H1 (cell line): Measurements from ENCODE around the gene SMARCA5.

ENCODE experiments used
- CEBPB ChIP-seq: IDR thresholded peaks from 2 replicates; pipeline ENCODE4 v1.6.1; 2012; ENCODE audit warnings: low read depth, low read length
- CREB1 ChIP-seq: IDR thresholded peaks from 2 replicates; pipeline ENCODE4 v1.6.1; 2012; ENCODE audit warnings: inconsistent platforms
- POU5F1 ChIP-seq: IDR thresholded peaks from 2 replicates; pipeline ENCODE4 v1.6.1; 2011; ENCODE audit warnings: low read depth, mild to moderate bottlenecking, low read length, moderate library complexity
- SRF ChIP-seq: IDR thresholded peaks from 2 replicates; pipeline ENCODE4 v1.6.1; 2011; ENCODE audit warnings: mild to moderate bottlenecking, low read depth, low read length, moderate library complexity
- TF ChIP-seq, protein P1 (sequence below), 3 experiments: IDR thresholded peaks; 1 replicate in 2 of 3; 2 replicates in 1 of 3; pipeline versions ENCODE4 v1.5.1 to v1.6.1; 2011; ENCODE audit warnings: low read length in 3 of 3, mild to moderate bottlenecking in 3 of 3, inconsistent platforms in 2 of 3, low read depth in 1 of 3, moderate library complexity in 1 of 3; ENCODE audit not compliant: insufficient read depth in 1 of 3; ENCODE audit errors: control extremely low read depth in 1 of 3
- TF ChIP-seq, protein P2 (sequence below): IDR thresholded peaks from 2 replicates; pipeline ENCODE4 v1.6.1; 2012; ENCODE audit warnings: low read length, inconsistent platforms

DNA sequence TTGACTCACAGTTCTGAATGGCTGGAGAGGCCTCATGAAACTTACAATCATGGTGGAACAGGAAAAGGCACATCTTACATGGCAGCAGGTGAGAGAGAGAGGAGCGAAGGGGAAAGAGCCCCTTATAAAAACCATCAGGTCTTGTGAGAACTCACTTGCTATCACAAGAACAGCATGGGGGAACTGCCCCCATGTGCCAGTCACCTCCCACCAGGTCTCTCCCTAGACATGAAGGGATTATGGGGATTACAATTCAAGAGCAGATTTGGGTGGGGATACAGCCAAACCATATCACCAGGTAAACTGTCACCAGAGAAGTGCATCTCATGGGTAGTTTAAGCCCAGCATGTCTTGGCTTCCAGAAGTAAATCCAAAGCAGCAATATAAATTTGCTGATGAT, 7.5 kb upstream of the SMARCA5 start:
- TF ChIP-seq, protein P1, sequence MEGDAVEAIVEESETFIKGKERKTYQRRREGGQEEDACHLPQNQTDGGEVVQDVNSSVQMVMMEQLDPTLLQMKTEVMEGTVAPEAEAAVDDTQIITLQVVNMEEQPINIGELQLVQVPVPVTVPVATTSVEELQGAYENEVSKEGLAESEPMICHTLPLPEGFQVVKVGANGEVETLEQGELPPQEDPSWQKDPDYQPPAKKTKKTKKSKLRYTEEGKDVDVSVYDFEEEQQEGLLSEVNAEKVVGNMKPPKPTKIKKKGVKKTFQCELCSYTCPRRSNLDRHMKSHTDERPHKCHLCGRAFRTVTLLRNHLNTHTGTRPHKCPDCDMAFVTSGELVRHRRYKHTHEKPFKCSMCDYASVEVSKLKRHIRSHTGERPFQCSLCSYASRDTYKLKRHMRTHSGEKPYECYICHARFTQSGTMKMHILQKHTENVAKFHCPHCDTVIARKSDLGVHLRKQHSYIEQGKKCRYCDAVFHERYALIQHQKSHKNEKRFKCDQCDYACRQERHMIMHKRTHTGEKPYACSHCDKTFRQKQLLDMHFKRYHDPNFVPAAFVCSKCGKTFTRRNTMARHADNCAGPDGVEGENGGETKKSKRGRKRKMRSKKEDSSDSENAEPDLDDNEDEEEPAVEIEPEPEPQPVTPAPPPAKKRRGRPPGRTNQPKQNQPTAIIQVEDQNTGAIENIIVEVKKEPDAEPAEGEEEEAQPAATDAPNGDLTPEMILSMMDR (IDR thresholded peaks at IDR 0.05; ENCODE audit: control extremely low read depth in 1 of 3, insufficient read depth in 1 of 3, low read depth in 1 of 3, low read length in 3 of 3), result no peak
- TF ChIP-seq, protein P2, sequence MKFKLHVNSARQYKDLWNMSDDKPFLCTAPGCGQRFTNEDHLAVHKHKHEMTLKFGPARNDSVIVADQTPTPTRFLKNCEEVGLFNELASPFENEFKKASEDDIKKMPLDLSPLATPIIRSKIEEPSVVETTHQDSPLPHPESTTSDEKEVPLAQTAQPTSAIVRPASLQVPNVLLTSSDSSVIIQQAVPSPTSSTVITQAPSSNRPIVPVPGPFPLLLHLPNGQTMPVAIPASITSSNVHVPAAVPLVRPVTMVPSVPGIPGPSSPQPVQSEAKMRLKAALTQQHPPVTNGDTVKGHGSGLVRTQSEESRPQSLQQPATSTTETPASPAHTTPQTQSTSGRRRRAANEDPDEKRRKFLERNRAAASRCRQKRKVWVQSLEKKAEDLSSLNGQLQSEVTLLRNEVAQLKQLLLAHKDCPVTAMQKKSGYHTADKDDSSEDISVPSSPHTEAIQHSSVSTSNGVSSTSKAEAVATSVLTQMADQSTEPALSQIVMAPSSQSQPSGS, result no peak
- TF ChIP-seq POU5F1 (no peak), CEBPB (no peak), CREB1 (no peak), SRF (no peak)
